ENCODE results near the gene OAF. TPM values are rescaled to one million over a fixed set of nuclear protein-coding genes. Genes with fewer than 3 reads are reported as not detected.

The OAF gene
- total and polyA plus RNA-seq, 2 of the 8 experiments (the other 6 are each of a cell fraction or from before 2014, with no cell fraction given): 1.3 to 1.5 TPM

GRCh38 chr11:120201653-120202052 lies 9.2 kb upstream of the OAF start:
- H4K8ac ChIP-seq (ENCODE audit: extremely low read depth, insufficient read depth, low read length): no peak overlapping the region
- no peak overlapping the region for H3K56ac ChIP-seq (replicated peaks; ENCODE audit: insufficient read length, low read depth, low read length)
- no peaks in the 10 kb centered on the region for H3K9me3 ChIP-seq (ENCODE audit: insufficient read depth in 2 of 2, low read depth in 1 of 2, low read length in 1 of 2)
- no peaks in the 10 kb centered on the region for H3K79me2 ChIP-seq (ENCODE audit: control insufficient read depth in 1 of 2, insufficient read depth in 2 of 2, low read length in 2 of 2)
- H3K4me3 ChIP-seq (ENCODE audit: extremely low read depth in 1 of 4, insufficient read depth in 2 of 4, low read depth in 3 of 4, low read length in 4 of 4): no peak overlapping the region
- H3K27me3 ChIP-seq (replicated peaks in 1 of 4; ENCODE audit: control insufficient read depth in 3 of 4, extremely low read depth in 1 of 4, insufficient read depth in 3 of 4, low read length in 3 of 4): peaks cover 3 to 53% (median 47%) of the 10 kb centered on the region in 4 experiments
- H3K23me2 ChIP-seq (ENCODE audit: low read depth, low read length): no peaks in the 10 kb centered on the region
- H3K4me2 ChIP-seq (ENCODE audit: insufficient read depth in 1 of 2, low read depth in 2 of 2, low read length in 2 of 2): no peak overlapping the region
- WGBS, 2 experiments (ENCODE audit: extremely low coverage in 1 of 2, insufficient coverage in 1 of 2, insufficient read length in 1 of 2, insufficient replicate concordance in 2 of 2, low coverage in 1 of 2, low lambda C conversion rate in 2 of 2, missing lambda C conversion rate in 1 of 2): 64% methylated on average over 3 of the region's 3 CpGs; no CpG with 5 or more reads in 1 of the 2 experiments
- H2BK120ac ChIP-seq (replicated peaks; ENCODE audit: low read depth, low read length): no peak overlapping the region
- no peak overlapping the region for H3K27ac ChIP-seq (ENCODE audit: low read depth, low read length)
- no peak for DNase-seq (ENCODE audit: low read depth in 1 of 2, low spot score in 2 of 2)
- no peak for FAIRE-seq
- H3K4me1 ChIP-seq (replicated peaks in 1 of 4; ENCODE audit: control insufficient read depth in 3 of 4, insufficient read depth in 4 of 4, low read length in 3 of 4): peaks cover 4 to 24% (median 16%) of the 10 kb centered on the region in 4 experiments
- ChIA-PET CTCF (ENCODE audit: partially characterized antibody) (interaction anchor here (2.2 to 2.4 kb wide), 2 partner anchors 12 to 28 kb away, joined by 6 to 8 read pairs; no protein-coding TSS in a partner anchor), POLR2A (ENCODE audit: partially characterized antibody) (no interaction called here)
- H3K9ac ChIP-seq (replicated peaks in 1 of 4; ENCODE audit: extremely low read depth in 1 of 4, low read depth in 3 of 4, low read length in 3 of 4): no peak overlapping the region
- no peak overlapping the region for H3K4ac ChIP-seq (replicated peaks; ENCODE audit: insufficient read length, low read depth, low read length)
- no peak overlapping the region for H4K91ac ChIP-seq (replicated peaks; ENCODE audit: insufficient read length, low read length)
- no peak overlapping the region for H3K23ac ChIP-seq (ENCODE audit: insufficient read length)
- H2BK5ac ChIP-seq (ENCODE audit: low read depth, low read length): no peak overlapping the region
- H3K79me1 ChIP-seq (ENCODE audit: low read depth, low read length): no peaks in the 10 kb centered on the region
- no peak overlapping the region for H2AFZ ChIP-seq (ENCODE audit: low read length)
- H3K36me3 ChIP-seq (ENCODE audit: control insufficient read depth in 2 of 4, insufficient read depth in 4 of 4, low read length in 3 of 4): no peaks in the 10 kb centered on the region
- H4K20me1 ChIP-seq (replicated peaks in 1 of 2; ENCODE audit: control insufficient read depth in 1 of 2, insufficient read depth in 2 of 2, low read length in 2 of 2): no peaks in the 10 kb centered on the region
- no peak overlapping the region for H2AK5ac ChIP-seq (ENCODE audit: low read depth, low read length)
- H3K18ac ChIP-seq (ENCODE audit: extremely low read depth, low read length): no peak overlapping the region
- no peak overlapping the region for H2BK15ac ChIP-seq (ENCODE audit: low read length)
- H2BK12ac ChIP-seq (ENCODE audit: low read depth, low read length): no peak overlapping the region
- no peak overlapping the region for H4K5ac ChIP-seq (ENCODE audit: insufficient read length, low read depth, low read length)
- H2BK20ac ChIP-seq (ENCODE audit: low read length): no peak overlapping the region
- no peak overlapping the region for H3K14ac ChIP-seq (ENCODE audit: insufficient read length)
- TF ChIP-seq EGR1 (IDR thresholded peaks at IDR 0.05; ENCODE audit: borderline replicate concordance, low read depth, low read length) (no peak), POLR2A (IDR thresholded peaks at IDR 0.05; ENCODE audit: control extremely low read depth in 1 of 2, low read depth in 2 of 2, low read length in 2 of 2) (no peak), GTF2F1 (IDR thresholded peaks at IDR 0.05; ENCODE audit: borderline replicate concordance, low read depth, low read length) (no peak), JUND (IDR thresholded peaks at IDR 0.05; ENCODE audit: low read length) (no peak), FOSL1 (IDR thresholded peaks at IDR 0.05; ENCODE audit: insufficient read depth, low read depth, low read length) (no peak), CBX5 (IDR thresholded peaks at IDR 0.05; ENCODE audit: low read depth, low read length) (no peak), SP4 (IDR thresholded peaks at IDR 0.05; ENCODE audit: low read length) (no peak), TBP (IDR thresholded peaks at IDR 0.05; ENCODE audit: low read depth, low read length) (no peak), BCL11A (IDR thresholded peaks at IDR 0.05; ENCODE audit: low read depth in 2 of 2, low read length in 2 of 2) (no peak), RFX5 (IDR thresholded peaks at IDR 0.05; ENCODE audit: borderline replicate concordance, low read depth, low read length) (no peak), SP1 (IDR thresholded peaks at IDR 0.05; ENCODE audit: low read depth, low read length) (no peak), SP2 (IDR thresholded peaks at IDR 0.05; ENCODE audit: low read length) (no peak)
- TF ChIP-seq, protein P1, sequence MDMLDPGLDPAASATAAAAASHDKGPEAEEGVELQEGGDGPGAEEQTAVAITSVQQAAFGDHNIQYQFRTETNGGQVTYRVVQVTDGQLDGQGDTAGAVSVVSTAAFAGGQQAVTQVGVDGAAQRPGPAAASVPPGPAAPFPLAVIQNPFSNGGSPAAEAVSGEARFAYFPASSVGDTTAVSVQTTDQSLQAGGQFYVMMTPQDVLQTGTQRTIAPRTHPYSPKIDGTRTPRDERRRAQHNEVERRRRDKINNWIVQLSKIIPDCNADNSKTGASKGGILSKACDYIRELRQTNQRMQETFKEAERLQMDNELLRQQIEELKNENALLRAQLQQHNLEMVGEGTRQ (IDR thresholded peaks at IDR 0.05; ENCODE audit: low read length): no peak

All from H1 (cell line).